Small intestine (tissue), 7 donors: ENCODE measurements around the gene SLC12A3. TPM values are rescaled to one million over a fixed set of nuclear protein-coding genes. Genes with fewer than 3 reads are reported as not detected.

ENCODE experiments used
- DNase-seq, 2 donors: peaks; one replicate each; pipeline versions ENCODE4 v3.0.0 to v3.0.0-alpha.2; 2013
- FAIRE-seq: peaks from 2 replicates; lab custom pipeline; 2012; peaks lifted over from hg19 to GRCh38; lab: Jason Lieb, UNC
- H3K27ac ChIP-seq, 3 donors: one replicate each; pipeline ENCODE4 v1.5.1; 2013; ENCODE audit warnings: low read length in 2 of 3, mild to moderate bottlenecking in 2 of 3, control low read depth in 1 of 3, inconsistent platforms in 1 of 3, low read depth in 1 of 3, moderate library complexity in 1 of 3
- H3K27me3 ChIP-seq, 3 donors: one replicate each; pipeline ENCODE4 v1.6.1; 2013; ENCODE audit warnings: low read length in 3 of 3, inconsistent platforms in 1 of 3; ENCODE audit not compliant: control insufficient read depth in 3 of 3, insufficient read depth in 3 of 3
- H3K36me3 ChIP-seq, 3 donors: one replicate each; pipeline ENCODE4 v1.6.1; 2013; ENCODE audit warnings: low read length in 3 of 3, inconsistent platforms in 1 of 3, low read depth in 1 of 3, mild to moderate bottlenecking in 1 of 3, moderate library complexity in 1 of 3; ENCODE audit not compliant: control insufficient read depth in 3 of 3, insufficient read depth in 2 of 3
- H3K4me1 ChIP-seq, 3 donors: one replicate each; pipeline ENCODE4 v1.6.1; 2013; ENCODE audit warnings: low read length in 2 of 3, inconsistent platforms in 1 of 3, low read depth in 1 of 3, mild to moderate bottlenecking in 1 of 3, moderate library complexity in 1 of 3; ENCODE audit not compliant: control insufficient read depth in 3 of 3, insufficient read depth in 2 of 3
- H3K4me3 ChIP-seq, 3 donors: one replicate each; pipeline ENCODE4 v1.5.1; 2013; ENCODE audit warnings: low read length in 3 of 3, control low read depth in 1 of 3, inconsistent platforms in 1 of 3, low read depth in 1 of 3, mild to moderate bottlenecking in 1 of 3, moderate library complexity in 1 of 3
- H3K9me3 ChIP-seq, 2 donors: one replicate each; pipeline ENCODE4 v1.6.1; 2013; ENCODE audit warnings: low read depth in 1 of 2, low read length in 1 of 2; ENCODE audit not compliant: control insufficient read depth in 2 of 2, insufficient read depth in 1 of 2
- WGBS, 3 donors: extraction: QIAGEN DNeasy Blood & Tissue Kit; methylation state at CpG; one replicate each; pipeline ENCODE4 v1.1.7; 2013; 5-methylcytosine and 5-hydroxymethylcytosine counted together
- polyA plus RNA-seq, 4 donors: library from polyadenylated mRNA; stranded (reverse) in 3 of 4; unstranded in 1 of 4; fragments of 200-250 nt in 3 of 4; fragments of 120-200 nt in 1 of 4; gene quantifications; one replicate each; pipeline versions ENCODE4 v1.2.1 to v1.2.3, GENCODE V29; 2013
- donor health status: healthy with polysubstance abuse.
- donor health status: control.
- donor health status: control.
- donor health status: Bipolar disorder and iron deficiency.
- donor health status: healthy.

The SLC12A3 gene
- polyA plus RNA-seq, 4 donors = 0.04 TPM; not detected in 2

- Histone ChIP-seq H3K4me1 (peaks cover 0 to 2% (median 0%) of the 10 kb centered on the region in 3 donors), H3K4me3 (no peak overlapping the region), H3K27ac (no peak overlapping the region), H3K36me3 (no peaks in the 10 kb centered on the region), H3K9me3 (no peaks in the 10 kb centered on the region), H3K27me3 (no peaks in the 10 kb centered on the region)
- 81 to 84% (median 82%) methylated on average over 24 of the region's 24 CpGs for WGBS, 3 donors
- DNase-seq (no peak), FAIRE-seq (no peak)
Observed at GRCh38 chr16:56869513-56870275, 4.7 kb downstream of the SLC12A3 start.

DNA sequence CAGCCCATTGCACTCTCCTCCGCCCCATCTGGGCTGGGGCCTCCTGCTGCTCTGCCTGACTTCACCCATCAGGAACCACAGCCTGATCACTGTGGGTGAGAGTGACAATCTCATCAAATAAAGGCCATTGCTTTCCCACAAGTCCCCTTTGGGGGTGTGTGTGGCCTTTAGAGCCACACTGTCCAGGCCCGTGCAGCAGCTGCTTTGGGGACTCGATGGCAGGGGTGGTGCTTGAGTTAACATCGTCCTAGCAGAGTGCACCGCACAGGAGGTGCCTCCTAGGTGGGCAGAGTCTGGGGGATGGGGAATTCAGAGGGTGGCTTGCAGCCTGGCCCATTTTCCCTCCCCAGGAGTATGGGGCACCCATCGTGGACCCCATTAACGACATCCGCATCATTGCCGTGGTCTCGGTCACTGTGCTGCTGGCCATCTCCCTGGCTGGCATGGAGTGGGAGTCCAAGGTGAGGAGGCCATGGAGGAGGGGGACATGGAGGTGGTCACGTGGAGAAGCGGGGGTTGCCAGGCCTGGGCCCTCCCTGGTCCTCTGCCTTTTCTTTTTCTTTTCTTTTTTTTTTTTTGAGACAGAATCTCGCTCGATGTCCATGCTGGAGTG is 5.4 kb downstream of the SLC12A3 start:
- Histone ChIP-seq H3K27me3 (no peaks in the 10 kb centered on the region), H3K36me3 (no peaks in the 10 kb centered on the region), H3K27ac (no peak overlapping the region), H3K4me1 (peaks cover 0 to 2% (median 0%) of the 10 kb centered on the region in 3 donors), H3K9me3 (no peaks in the 10 kb centered on the region), H3K4me3 (no peak overlapping the region)
- DNase-seq = no peak
- 94 to 96% (median 96%) methylated on average over 14 of the region's 14 CpGs for WGBS, 3 donors
- no peak for FAIRE-seq

DNA sequence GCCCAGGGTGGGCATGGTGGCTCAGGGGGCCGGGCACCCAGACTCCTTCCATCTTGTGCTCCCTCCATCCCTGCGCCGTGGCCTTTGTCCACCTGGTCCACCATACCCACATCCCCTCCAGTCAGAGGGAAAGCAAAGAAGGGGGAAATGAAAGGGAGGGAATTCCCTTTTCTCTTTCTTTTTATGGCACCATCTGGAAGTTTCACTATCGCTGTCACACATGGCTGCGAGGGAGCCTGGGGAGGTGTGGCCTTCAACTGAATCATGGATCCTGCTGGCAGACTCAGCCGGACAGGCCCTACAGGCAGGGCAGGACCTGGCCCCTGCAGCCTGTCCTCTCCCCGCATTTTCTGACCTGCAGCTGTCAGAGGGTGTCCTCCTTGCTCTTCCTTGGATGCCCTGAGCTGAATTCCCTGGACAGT is 6.2 kb downstream of the SLC12A3 start:
- no peaks in the 10 kb centered on the region for H3K27me3 ChIP-seq
- WGBS, 3 donors = 45 to 54% (median 50%) methylated on average over 7 of the region's 7 CpGs
- H3K4me1 ChIP-seq = peaks cover 0 to 2% (median 0%) of the 10 kb centered on the region in 3 donors
- FAIRE-seq (no peak), DNase-seq (peak; percentile 41 to 46)
- no peaks in the 10 kb centered on the region for H3K36me3 ChIP-seq
- no peak overlapping the region for H3K4me3 ChIP-seq
- H3K27ac ChIP-seq = no peak overlapping the region
- H3K9me3 ChIP-seq = no peaks in the 10 kb centered on the region

DNA sequence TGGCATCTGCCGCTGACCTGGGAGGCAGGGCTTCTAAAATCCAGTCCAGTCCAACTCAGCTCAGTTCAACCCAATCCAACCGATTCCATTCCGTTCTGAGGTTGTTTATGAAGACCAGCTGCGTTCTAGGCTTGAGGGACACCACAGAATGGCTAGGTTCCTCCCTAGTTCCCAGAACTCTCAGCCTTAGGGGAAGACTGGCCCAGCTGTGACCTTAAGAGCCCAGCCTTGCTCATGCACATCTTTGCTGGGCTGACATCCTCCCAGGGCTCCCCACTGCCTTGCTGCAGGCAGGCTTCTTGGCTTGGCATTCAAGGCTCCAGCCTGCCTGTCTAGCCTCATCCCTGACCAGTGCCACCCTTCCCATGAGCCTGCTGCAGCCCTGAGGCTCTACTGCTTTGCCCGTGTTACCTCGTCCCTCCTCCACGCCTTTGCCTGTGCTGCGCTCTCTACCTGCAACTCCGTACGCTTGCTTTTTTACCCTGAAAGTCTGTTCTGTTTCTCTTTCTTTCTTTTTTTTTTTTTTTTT is 7.9 kb downstream of the SLC12A3 start:
- no peak for FAIRE-seq
- no peaks in the 10 kb centered on the region for H3K36me3 ChIP-seq
- no peaks in the 10 kb centered on the region for H3K9me3 ChIP-seq
- 87 to 91% (median 91%) methylated on average over 10 of the region's 10 CpGs for WGBS, 3 donors
- no peak overlapping the region for H3K27ac ChIP-seq
- H3K4me1 ChIP-seq = peaks cover 0 to 2% (median 0%) of the 10 kb centered on the region in 3 donors
- DNase-seq = no peak
- no peaks in the 10 kb centered on the region for H3K27me3 ChIP-seq
- H3K4me3 ChIP-seq = no peak overlapping the region

GRCh38 chr16:56874800-56875199 is 9.8 kb downstream of the SLC12A3 start:
- FAIRE-seq = no peak
- H3K27me3 ChIP-seq = no peaks in the 10 kb centered on the region
- no peak overlapping the region for H3K27ac ChIP-seq
- H3K4me3 ChIP-seq = no peak overlapping the region
- no peak for DNase-seq
- no peaks in the 10 kb centered on the region for H3K9me3 ChIP-seq
- H3K36me3 ChIP-seq = no peaks in the 10 kb centered on the region
- WGBS, 3 donors = 72 to 80% (median 79%) methylated on average over 11 of the region's 11 CpGs
- H3K4me1 ChIP-seq = peaks cover 0 to 2% (median 0%) of the 10 kb centered on the region in 3 donors

GRCh38 chr16:56876048-56876447 is 11.0 kb downstream of the SLC12A3 start:
- no peak for DNase-seq
- peaks cover 0 to 2% (median 0%) of the 10 kb centered on the region in 3 donors for H3K4me1 ChIP-seq
- no peaks in the 10 kb centered on the region for H3K36me3 ChIP-seq
- no peaks in the 10 kb centered on the region for H3K9me3 ChIP-seq
- H3K27me3 ChIP-seq = no peaks in the 10 kb centered on the region
- H3K27ac ChIP-seq = no peak overlapping the region
- no peak overlapping the region for H3K4me3 ChIP-seq
- FAIRE-seq = no peak
- WGBS, 3 donors = 82 to 88% (median 83%) methylated on average over 4 of the region's 4 CpGs

- Histone ChIP-seq H3K4me3 (no peak overlapping the region), H3K9me3 (no peaks in the 10 kb centered on the region), H3K27me3 (no peaks in the 10 kb centered on the region), H3K27ac (no peak overlapping the region), H3K4me1 (no peaks in the 10 kb centered on the region), H3K36me3 (no peaks in the 10 kb centered on the region)
- WGBS, 3 donors = 90 to 94% (median 91%) methylated on average over 11 to 13 of the region's 13 CpGs
- DNase-seq = no peak
- FAIRE-seq = no peak
Observed at GRCh38 chr16:56877486-56878182, 12.6 kb downstream of the SLC12A3 start.

DNA sequence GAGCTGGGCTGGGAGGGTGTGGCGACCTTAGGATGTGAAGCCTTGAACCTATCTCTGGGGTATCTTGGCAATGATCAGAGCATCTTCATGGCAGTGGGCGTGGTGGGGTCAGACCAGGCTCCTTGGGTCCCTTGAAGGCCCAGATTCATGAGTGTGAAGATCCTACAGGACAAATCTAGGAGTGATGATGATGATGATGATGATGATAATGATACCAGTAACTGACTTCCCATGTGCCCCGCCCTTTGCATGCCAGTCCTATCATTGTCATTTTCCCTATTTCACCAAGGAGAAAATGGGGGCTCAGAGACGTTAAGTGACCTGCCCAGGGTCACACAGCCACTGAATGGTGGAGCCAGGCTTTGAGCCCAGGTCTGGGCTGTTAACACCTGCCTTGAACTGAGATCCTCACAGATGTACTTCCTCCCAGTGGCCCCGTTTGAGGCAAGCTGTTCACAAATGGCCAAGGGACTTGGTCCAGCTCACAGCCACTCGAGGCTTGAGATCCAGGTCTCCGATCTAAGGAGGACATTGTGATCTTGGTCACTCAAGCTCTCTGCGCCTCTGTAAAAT is 13.4 kb downstream of the SLC12A3 start:
- DNase-seq (no peak), FAIRE-seq (no peak)
- Histone ChIP-seq H3K4me3 (no peak overlapping the region), H3K27me3 (no peaks in the 10 kb centered on the region), H3K27ac (no peak overlapping the region), H3K4me1 (no peaks in the 10 kb centered on the region), H3K36me3 (no peaks in the 10 kb centered on the region), H3K9me3 (no peaks in the 10 kb centered on the region)
- 77 to 89% (median 78%) methylated on average over 8 of the region's 8 CpGs for WGBS, 3 donors
